HepG2 (cell line): ENCODE results near the gene PARP6. TPM values are rescaled to one million over a fixed set of nuclear protein-coding genes. Genes with fewer than 3 reads are reported as not detected.

Experiments used
- EZH2 ChIP-seq: conservative IDR thresholded peaks from 2 replicates; pipeline ENCODE4 v1.6.1; 2012; ENCODE audit warnings: mild to moderate bottlenecking, low read depth, low read length, moderate library complexity
- GATAD2A ChIP-seq: IDR thresholded peaks from 2 replicates; pipeline ENCODE4 v1.6.1; 2016
- ISL2 ChIP-seq: sonication (generic); formaldehyde crosslinking; IDR thresholded peaks from 2 replicates; pipeline ENCODE4 v1.5.0; 2020; ENCODE audit warnings: missing genetic modification reagents
- MEF2D ChIP-seq: sonication (generic); formaldehyde crosslinking; IDR thresholded peaks from 2 replicates; pipeline ENCODE4 v1.5.1; 2020; ENCODE audit warnings: mild to moderate bottlenecking, missing genetic modification reagents
- MLX ChIP-seq: IDR thresholded peaks from 2 replicates; pipeline ENCODE4 v1.6.1; 2016
- NR2F2 ChIP-seq: IDR thresholded peaks from 2 replicates; pipeline ENCODE4 v1.6.1; 2012; ENCODE audit warnings: low read depth, inconsistent platforms, borderline replicate concordance
- SALL2 ChIP-seq: sonication (generic); formaldehyde crosslinking; IDR thresholded peaks from 2 replicates; pipeline ENCODE4 v1.8.1; 2023; ENCODE audit warnings: mild to moderate bottlenecking, missing genetic modification reagents, inconsistent platforms
- XRCC5 ChIP-seq: fragments of 200-400 bp; formaldehyde crosslinking; optimal IDR thresholded peaks from 2 replicates; pipeline ENCODE3; 2017; ENCODE audit warnings: mild to moderate bottlenecking, low read length
- ZBTB10 ChIP-seq: sonication (generic); formaldehyde crosslinking; IDR thresholded peaks from 2 replicates; pipeline ENCODE4 v1.4.0; 2020; ENCODE audit warnings: missing genetic modification reagents, borderline replicate concordance
- ZKSCAN1 ChIP-seq: fragments of 150-350 bp; IDR thresholded peaks from 2 replicates; pipeline ENCODE4 v1.6.1; 2014; ENCODE audit warnings: low read length
- ZNF121 ChIP-seq: sonication (generic); formaldehyde crosslinking; IDR thresholded peaks from 2 replicates; pipeline ENCODE4 v1.5.0; 2020; ENCODE audit warnings: mild to moderate bottlenecking, missing genetic modification reagents
- ZNF275 ChIP-seq: sonication (generic); formaldehyde crosslinking; IDR thresholded peaks from 2 replicates; pipeline ENCODE4 v1.8.0; 2022; ENCODE audit warnings: missing genetic modification reagents, mild to moderate bottlenecking, inconsistent platforms, borderline replicate concordance
- ZNF512B ChIP-seq: sonication (generic); formaldehyde crosslinking; IDR thresholded peaks from 2 replicates; pipeline ENCODE4 v1.5.1; 2020; ENCODE audit warnings: missing genetic modification reagents, mild to moderate bottlenecking, borderline replicate concordance
- ZNF646 ChIP-seq: sonication (generic); formaldehyde crosslinking; IDR thresholded peaks from 2 replicates; pipeline ENCODE4 v1.9.0; 2021; ENCODE audit warnings: mild to moderate bottlenecking, missing genetic modification reagents
- polyA plus RNA-seq, 8 experiments: library from polyadenylated mRNA; depleted of rRNA in 3 of 8; stranded (reverse) in 7 of 8; unstranded in 1 of 8; fragments of >200 nt; fragmentation: Illumina TruSeq in 4 of 8; extraction: Trizol in 4 of 8; gene quantifications; 2 replicates each; pipeline versions ENCODE4 v1.2.1 to v1.2.3, GENCODE V29; 2011 to 2016; ENCODE audit warnings: low read depth in 4 of 8, missing spikeins in 1 of 8, mixed read lengths in 1 of 8; ENCODE audit not compliant: insufficient read depth in 1 of 8
- total RNA-seq, 5 experiments: library from RNA; depleted of rRNA; stranded (reverse); fragments of >200 nt; fragmentation: Illumina TruSeq; extraction: Trizol; gene quantifications; 2 replicates each; pipeline ENCODE4 v1.2.3, GENCODE V29; 2016; ENCODE audit warnings: low read depth in 1 of 5

The PARP6 gene
- total and polyA plus RNA-seq, 2 of the 13 experiments (the other 11 are each of a cell fraction or from before 2014, with no cell fraction given) = 0.22 to 0.87 TPM

GRCh38 chr15:72199721-72200212 lies 72.6 kb downstream of the PARP6 start (continued):
- TF ChIP-seq ZNF646 (no peak), ZNF121 (CRISPR knock-in tag) (peak; percentile 29; the same call in 1 of the 2 replicates), GATAD2A (CRISPR knock-in tag) (0 out of 2 replicates have a peak, but pooled peaks have one; percentile 23), MLX (no peak), ZBTB10 (no peak), XRCC5 (peak; percentile 45), ISL2 (CRISPR knock-in tag) (no peak), SALL2 (CRISPR knock-in tag) (no peak), ZKSCAN1 (no peak), ZNF512B (CRISPR knock-in tag) (no peak), EZH2 (no peak), ZNF275 (CRISPR knock-in tag) (no peak), MEF2D (CRISPR knock-in tag) (no peak), NR2F2 (no peak)
